NOMO-1 treated with DMSO at 0.1 percent for 48 hours (cell line): Measurements from ENCODE around the gene CDX4.
"Not testable (repeated sequence)": the region's sequence is repeated elsewhere in the genome, so short reads cannot be mapped to it uniquely, and the experiment has no call there.

Experiments
- DNase-seq: peaks from one replicate; lab custom pipeline; 2025; ENCODE audit not compliant: unreplicated experiment; lab: John Stamatoyannopoulos, UW

The CDX4 gene

GRCh38 chrX:73446831-73447230 lies at the start of gene CDX4:
Gene CDX4 (plus strand): TSS chrX:73447053. CDS start chrX:73447254, 201 bp downstream.
- no peak for DNase-seq

- no peak for DNase-seq
Measured at GRCh38 chrX:73398185-73398914, 48.5 kb upstream of the CDX4 start.

DNA sequence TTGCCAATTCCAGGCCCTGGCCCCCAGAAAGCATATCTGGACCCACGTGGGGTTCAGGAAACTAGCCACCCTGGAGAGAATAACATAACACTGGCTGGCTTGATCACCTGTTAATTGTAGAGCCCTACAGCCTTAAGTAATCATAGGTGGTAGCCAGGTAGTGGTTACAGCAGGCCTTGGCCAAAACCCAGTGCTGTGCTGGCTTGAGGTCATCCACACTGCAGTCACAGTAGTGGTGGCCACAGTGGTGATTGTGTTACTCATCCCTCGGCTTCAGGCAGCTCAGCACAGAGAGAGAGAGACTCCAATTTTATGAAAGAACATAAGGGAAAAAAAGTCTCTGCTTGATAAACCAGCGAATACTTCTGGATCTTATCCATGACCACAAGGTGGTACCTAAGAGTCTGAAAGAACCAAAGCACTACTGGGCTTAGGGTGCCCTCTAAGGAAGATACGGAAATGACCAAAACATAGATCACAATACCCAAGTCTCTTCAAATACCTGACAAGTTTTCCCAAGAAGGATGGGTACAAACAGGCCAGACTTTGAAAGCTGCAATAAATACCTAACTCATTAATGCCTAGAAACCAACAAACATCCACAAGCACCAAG lies 46.6 kb upstream of the CDX4 start:
- no peak for DNase-seq

DNA sequence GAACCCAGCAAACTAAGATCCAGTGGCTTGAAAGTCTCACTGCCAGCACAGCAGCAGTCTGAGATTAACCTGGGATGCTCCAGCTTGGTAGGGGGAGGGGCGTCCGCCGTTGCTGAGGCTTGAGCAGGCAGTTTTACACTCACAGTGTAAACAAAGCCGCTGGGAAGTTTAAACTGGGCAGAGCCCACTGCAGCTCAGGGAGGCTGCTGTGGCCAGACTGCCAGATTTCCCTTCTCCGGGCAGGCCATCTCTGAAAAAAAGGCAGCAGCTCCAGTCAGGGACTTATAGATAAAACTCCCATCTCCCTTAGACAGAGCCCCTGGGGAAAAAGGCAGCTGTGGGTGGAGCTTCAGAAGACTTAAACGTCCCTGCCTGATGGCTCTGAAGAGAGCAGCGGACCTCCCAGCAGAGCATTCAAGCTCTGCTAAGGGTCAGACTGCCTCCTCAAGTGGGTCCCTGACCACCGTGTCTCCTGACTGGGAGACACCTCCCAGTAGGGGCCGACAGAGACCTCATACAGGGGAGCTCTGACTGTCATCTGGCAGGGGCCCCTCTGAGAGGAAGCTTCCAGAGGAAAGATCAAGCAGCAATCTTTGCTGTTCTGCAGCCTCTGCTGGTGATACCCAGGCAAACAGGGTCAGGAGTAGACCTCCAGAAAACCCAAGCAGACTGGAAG lies 45.1 kb upstream of the CDX4 start:
- no peak for DNase-seq

DNA sequence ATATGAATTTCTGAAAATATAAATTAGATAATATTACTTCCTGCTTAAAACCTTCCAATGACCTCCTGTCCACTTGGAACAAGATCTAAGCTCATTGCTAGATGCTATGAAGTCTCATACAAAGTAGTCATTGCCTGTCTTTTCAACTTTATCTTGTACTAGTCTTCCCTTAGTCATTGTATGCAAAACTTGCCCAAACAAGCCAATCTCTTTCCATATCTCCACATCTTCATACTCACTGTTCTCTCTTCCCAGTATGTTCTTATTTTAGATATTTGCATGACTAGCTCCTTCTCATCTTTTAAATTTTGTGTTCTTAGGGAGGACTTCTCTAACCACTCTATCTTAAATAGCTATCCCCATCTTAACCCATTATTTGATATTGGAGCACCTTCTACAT lies 33.9 kb upstream of the CDX4 start:
- DNase-seq, result no peak

DNA sequence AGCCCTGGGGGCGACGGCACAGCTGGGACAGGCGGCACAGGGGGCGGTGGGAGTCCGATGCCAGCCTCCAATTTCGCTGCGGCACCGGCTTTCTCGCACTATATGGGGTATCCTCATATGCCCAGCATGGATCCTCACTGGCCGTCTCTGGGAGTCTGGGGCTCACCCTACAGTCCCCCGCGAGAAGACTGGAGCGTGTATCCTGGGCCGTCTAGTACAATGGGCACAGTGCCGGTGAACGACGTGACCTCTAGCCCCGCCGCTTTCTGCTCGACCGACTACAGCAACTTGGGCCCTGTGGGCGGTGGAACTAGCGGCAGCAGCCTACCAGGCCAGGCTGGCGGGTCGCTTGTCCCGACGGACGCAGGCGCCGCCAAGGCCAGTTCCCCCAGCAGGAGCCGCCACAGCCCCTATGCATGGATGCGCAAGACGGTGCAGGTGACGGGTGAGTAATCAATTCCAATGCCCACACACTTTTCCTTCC lies 500 bp downstream of the CDX4 start:
- no peak for DNase-seq

- DNase-seq, result no peak
Measured at GRCh38 chrX:73448379-73448778, 1.5 kb downstream of the CDX4 start.

DNA sequence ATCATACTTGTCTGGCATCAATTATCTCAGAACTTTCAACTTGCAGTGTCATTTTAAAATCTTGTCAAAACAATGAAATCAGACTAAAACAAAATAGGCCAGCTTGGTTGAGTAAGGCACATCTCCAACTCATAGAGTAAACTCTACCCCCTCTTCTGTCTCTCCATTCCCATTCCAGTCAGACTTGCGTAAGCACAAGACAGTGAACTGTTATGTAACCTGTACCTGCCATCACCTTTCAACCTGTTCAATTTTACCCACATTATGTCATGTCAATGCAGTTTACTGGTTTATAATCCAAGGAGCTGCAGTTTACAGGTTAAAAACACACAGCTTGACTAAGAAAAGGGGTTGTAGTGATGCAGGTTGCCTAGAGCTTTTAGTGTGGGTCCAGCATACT lies 8.3 kb downstream of the CDX4 start:
- no peak for DNase-seq

- DNase-seq, result no peak
Measured at GRCh38 chrX:73457306-73457705, 10.5 kb downstream of the CDX4 start.

- DNase-seq, result no peak
Measured at GRCh38 chrX:73468376-73468775, 21.5 kb downstream of the CDX4 start.

- DNase-seq, result no peak
Measured at GRCh38 chrX:73478961-73479360, 32.1 kb downstream of the CDX4 start.

- DNase-seq, result no peak
Measured at GRCh38 chrX:73481521-73481920, 34.7 kb downstream of the CDX4 start.

DNA sequence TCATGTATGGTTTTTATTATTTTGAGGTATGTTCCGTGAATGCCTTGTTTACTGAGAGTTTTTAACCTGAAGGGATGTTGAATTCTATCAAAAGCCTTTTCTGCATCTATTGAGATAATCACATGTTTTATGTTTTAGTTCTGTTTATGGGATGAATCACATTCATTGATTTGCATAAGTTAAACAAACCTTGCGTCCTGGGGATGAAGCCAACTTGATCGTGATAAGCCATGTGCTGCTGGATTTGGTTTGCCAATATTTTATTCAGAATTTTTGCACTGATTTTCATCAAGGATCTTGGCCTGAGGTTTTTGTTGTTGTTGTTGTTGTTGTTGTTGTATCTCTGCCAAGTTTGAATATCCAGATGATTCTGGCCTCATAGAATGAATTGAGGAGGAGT lies 43.8 kb downstream of the CDX4 start:
- DNase-seq, result no peak

DNA sequence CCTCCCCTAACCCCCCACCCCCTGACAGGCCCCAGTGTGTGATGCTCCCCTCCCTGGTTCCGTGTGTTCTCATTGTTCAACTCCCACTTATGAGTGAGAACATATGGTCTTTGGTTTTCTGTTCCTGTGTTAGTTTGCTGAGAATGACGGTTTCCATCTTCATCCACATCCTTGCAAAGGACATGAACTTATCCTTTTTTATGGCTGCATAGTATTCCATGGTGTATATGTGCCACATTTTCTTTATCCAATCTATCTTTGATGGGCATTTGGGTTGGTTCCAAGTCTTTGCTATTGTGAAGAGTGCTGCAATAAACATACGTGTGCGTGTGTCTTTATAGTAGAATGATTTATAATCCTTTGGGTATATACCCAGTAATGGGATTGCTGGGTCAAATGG lies 45.3 kb downstream of the CDX4 start:
- not testable (repeated sequence) for DNase-seq
